NT2/D1 (cell line): ENCODE measurements around the gene PRDM10.

ENCODE experiments used
- SUZ12 ChIP-seq: IDR thresholded peaks from 2 replicates; pipeline ENCODE4 v1.6.1; 2011; ENCODE audit not compliant: insufficient read length, insufficient read depth; ENCODE audit errors: extremely low read depth
- YY1 ChIP-seq: IDR thresholded peaks from 2 replicates; pipeline ENCODE4 v1.6.1; 2011; ENCODE audit not compliant: insufficient read length, insufficient read depth
- ZNF274 ChIP-seq: IDR thresholded peaks from 2 replicates; pipeline ENCODE4 v1.6.1; 2011; ENCODE audit warnings: mild to moderate bottlenecking, low read depth, low read length

- no peak for TF ChIP-seq SUZ12
- TF ChIP-seq YY1, result no peak
- TF ChIP-seq ZNF274, result no peak
Measured at GRCh38 chr11:130006929-130007328, 4.3 kb upstream of the PRDM10 start.
